ENCODE data around the gene STK32A.
"Not testable (repeated sequence)": the region's sequence is repeated elsewhere in the genome, so short reads cannot be mapped to it uniquely, and the experiment has no call there.

The STK32A gene

GRCh38 chr5:147348451-147348850, 113.6 kb downstream of the STK32A start:
- no peak for DNase-seq

- DNase-seq = no peak
Measured at GRCh38 chr5:147349241-147349640, 114.4 kb downstream of the STK32A start.

- DNase-seq = no peak
Measured at GRCh38 chr5:147359101-147359500, 124.3 kb downstream of the STK32A start.

- DNase-seq = no peak
Measured at GRCh38 chr5:147359581-147359980, 124.8 kb downstream of the STK32A start.

GRCh38 chr5:147360816-147361215, 126.0 kb downstream of the STK32A start:
- no peak for DNase-seq

GRCh38 chr5:147361441-147362175, 126.8 kb downstream of the STK32A start:
- DNase-seq = no peak

GRCh38 chr5:147367381-147367780, 132.6 kb downstream of the STK32A start:
- not testable (repeated sequence) for DNase-seq

GRCh38 chr5:147369742-147370374, 135.0 kb downstream of the STK32A start:
- peak; percentile 71 for DNase-seq

GRCh38 chr5:147371290-147371689, 136.5 kb downstream of the STK32A start:
- no peak for DNase-seq

GRCh38 chr5:147372191-147372590, 137.4 kb downstream of the STK32A start:
- no peak for DNase-seq

- DNase-seq = no peak
Measured at GRCh38 chr5:147373328-147373727, 138.5 kb downstream of the STK32A start.

GRCh38 chr5:147375151-147375550, 140.3 kb downstream of the STK32A start:
- no peak for DNase-seq

- DNase-seq = no peak
Measured at GRCh38 chr5:147377682-147378081, 142.9 kb downstream of the STK32A start.

- DNase-seq = no peak
Measured at GRCh38 chr5:147381555-147381954, 146.7 kb downstream of the STK32A start.

- no peak for DNase-seq
Measured at GRCh38 chr5:147382776-147383175, 147.9 kb downstream of the STK32A start.

GRCh38 chr5:147384346-147385193, 149.7 kb downstream of the STK32A start:
- DNase-seq = no peak

GRCh38 chr5:147387109-147387508, 152.3 kb downstream of the STK32A start:
- no peak for DNase-seq

GRCh38 chr5:147388184-147389108, 153.6 kb downstream of the STK32A start:
- DNase-seq = peak; percentile 49

- no peak for DNase-seq
Measured at GRCh38 chr5:147390654-147391225, 155.9 kb downstream of the STK32A start.

GRCh38 chr5:147391781-147392180, 157.0 kb downstream of the STK32A start:
- peak; percentile 77 for DNase-seq

- no peak for DNase-seq
Measured at GRCh38 chr5:147393874-147394672, 159.2 kb downstream of the STK32A start.

Measured in DMS53 (cell line).